ENCODE results near the gene TANGO2. TPM values are rescaled to one million over a fixed set of nuclear protein-coding genes. Genes with fewer than 3 reads are reported as not detected.

The TANGO2 gene
- total RNA-seq, 1 donor = 43.8 TPM

- Histone ChIP-seq H3K4me3 (ENCODE audit: insufficient read depth, low read length) (no peak overlapping the region), H3K4me2 (ENCODE audit: insufficient read depth, low read length) (no peak overlapping the region), H3K79me2 (ENCODE audit: insufficient read depth, low read length) (peaks cover 78% of the 10 kb centered on the region), H3K27me3 (ENCODE audit: insufficient read depth, low read length) (no peaks in the 10 kb centered on the region), H3K36me3 (ENCODE audit: insufficient read depth, low read length) (peaks cover 28% of the 10 kb centered on the region), H4K20me1 (ENCODE audit: insufficient read depth, low read length) (peaks cover 53% of the 10 kb centered on the region), H3K27ac (ENCODE audit: low read depth, low read length) (peak overlapping the region; percentile 5), H3K9me3 (ENCODE audit: low read depth, low read length) (no peaks in the 10 kb centered on the region), H3K4me1 (ENCODE audit: insufficient read depth, low read length) (peaks cover 18% of the 10 kb centered on the region), H2AFZ (ENCODE audit: low read length) (no peak overlapping the region)
- TF ChIP-seq, protein P1, sequence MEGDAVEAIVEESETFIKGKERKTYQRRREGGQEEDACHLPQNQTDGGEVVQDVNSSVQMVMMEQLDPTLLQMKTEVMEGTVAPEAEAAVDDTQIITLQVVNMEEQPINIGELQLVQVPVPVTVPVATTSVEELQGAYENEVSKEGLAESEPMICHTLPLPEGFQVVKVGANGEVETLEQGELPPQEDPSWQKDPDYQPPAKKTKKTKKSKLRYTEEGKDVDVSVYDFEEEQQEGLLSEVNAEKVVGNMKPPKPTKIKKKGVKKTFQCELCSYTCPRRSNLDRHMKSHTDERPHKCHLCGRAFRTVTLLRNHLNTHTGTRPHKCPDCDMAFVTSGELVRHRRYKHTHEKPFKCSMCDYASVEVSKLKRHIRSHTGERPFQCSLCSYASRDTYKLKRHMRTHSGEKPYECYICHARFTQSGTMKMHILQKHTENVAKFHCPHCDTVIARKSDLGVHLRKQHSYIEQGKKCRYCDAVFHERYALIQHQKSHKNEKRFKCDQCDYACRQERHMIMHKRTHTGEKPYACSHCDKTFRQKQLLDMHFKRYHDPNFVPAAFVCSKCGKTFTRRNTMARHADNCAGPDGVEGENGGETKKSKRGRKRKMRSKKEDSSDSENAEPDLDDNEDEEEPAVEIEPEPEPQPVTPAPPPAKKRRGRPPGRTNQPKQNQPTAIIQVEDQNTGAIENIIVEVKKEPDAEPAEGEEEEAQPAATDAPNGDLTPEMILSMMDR (IDR thresholded peaks at IDR 0.05; ENCODE audit: extremely low read depth, low read depth, low read length) = no peak
- peak; percentile 65 for DNase-seq (ENCODE audit: insufficient read length, low spot score, missing footprints)
Observed at GRCh38 chr22:20083157-20083890, 62.4 kb downstream of the TANGO2 start.

DNA sequence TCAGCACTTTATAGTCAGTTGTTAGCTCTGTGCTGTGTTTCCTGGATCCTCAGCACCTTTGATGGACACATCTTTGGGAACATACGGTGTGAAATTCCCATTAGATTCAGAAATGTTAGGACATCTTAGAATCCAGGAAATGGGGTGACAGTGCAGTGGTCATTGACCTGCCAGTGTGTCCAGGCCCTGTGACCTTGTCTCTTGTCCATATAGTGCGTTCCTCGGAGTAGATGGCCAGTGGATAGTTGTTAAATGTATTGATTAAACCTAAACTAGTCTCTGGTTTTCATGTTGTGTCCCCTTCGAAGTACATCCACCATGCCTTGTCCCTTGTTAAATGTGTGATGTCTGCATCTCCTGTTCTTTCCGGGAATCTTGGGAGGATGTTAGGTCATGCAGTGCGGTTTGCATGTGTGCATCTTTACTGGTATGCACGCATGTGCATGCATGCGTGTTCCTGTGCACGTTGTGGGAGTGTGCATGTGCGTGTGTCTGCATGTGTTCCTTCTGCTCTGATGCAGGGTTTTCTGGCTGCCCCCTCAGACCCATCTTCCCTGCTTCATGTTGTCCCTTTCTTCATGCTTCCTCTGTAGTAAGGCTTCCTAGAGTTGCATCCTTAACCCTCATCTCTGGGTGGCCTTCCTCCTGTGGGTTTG, 63.1 kb downstream of the TANGO2 start:
- peaks cover 53% of the 10 kb centered on the region for H4K20me1 ChIP-seq (ENCODE audit: insufficient read depth, low read length)
- H2AFZ ChIP-seq (ENCODE audit: low read length) = no peak overlapping the region
- no peaks in the 10 kb centered on the region for H3K9me3 ChIP-seq (ENCODE audit: low read depth, low read length)
- H3K36me3 ChIP-seq (ENCODE audit: insufficient read depth, low read length) = peaks cover 35% of the 10 kb centered on the region
- peaks cover 18% of the 10 kb centered on the region for H3K4me1 ChIP-seq (ENCODE audit: insufficient read depth, low read length)
- no peaks in the 10 kb centered on the region for H3K27me3 ChIP-seq (ENCODE audit: insufficient read depth, low read length)
- TF ChIP-seq, protein P1 (IDR thresholded peaks at IDR 0.05; ENCODE audit: extremely low read depth, low read depth, low read length) = no peak
- H3K27ac ChIP-seq (ENCODE audit: low read depth, low read length) = no peak overlapping the region
- no peak overlapping the region for H3K4me3 ChIP-seq (ENCODE audit: insufficient read depth, low read length)
- H3K4me2 ChIP-seq (ENCODE audit: insufficient read depth, low read length) = peak overlapping the region; percentile 8
- H3K79me2 ChIP-seq (ENCODE audit: insufficient read depth, low read length) = peaks cover 85% of the 10 kb centered on the region
- peak; percentile 15 for DNase-seq (ENCODE audit: insufficient read length, low spot score, missing footprints)

DNA sequence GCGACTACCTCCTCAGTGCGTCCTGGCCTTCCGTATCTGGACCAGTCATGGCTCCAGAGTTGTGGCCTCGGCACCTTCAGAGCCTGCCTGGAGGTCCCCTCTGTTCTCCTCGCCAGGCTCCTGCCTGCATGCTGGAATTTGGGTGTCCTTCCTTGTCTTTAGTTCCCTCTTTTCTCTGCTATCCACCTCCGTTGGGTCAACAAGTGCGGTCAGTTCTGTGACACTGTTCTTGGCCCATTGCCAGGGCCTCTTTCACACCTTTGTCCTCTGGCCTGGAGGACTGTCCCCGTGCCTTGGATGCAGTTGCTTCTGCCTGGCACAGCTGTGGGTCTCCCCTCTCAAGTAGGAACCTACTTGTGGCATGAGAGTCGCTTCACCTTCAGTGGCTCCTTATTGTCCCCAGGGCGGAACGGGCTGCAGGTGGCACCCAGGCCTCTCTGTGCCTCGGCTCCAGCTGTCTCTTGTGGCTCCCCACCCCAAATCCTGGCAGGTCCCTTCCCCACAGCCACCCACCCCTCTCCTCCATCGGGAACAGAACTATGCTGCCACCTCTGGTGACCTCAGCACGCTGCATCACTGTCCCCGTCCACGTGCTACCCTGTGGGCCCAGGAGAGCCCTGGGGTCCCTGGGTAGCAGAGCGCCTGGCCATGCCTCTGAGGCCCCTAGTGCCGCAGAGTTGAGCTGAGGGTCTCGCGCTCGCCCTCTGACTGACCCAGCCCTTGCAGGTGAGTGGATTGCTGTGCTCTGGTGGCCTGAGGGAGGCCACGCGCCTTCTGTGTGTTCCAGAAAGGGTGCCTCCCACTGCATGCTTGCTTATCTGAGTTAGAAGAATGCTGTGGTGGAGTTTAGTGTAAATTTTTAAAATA, 63.9 kb downstream of the TANGO2 start:
- peaks cover 43% of the 10 kb centered on the region for H3K36me3 ChIP-seq (ENCODE audit: insufficient read depth, low read length)
- H3K4me2 ChIP-seq (ENCODE audit: insufficient read depth, low read length) = no peak overlapping the region
- H3K27me3 ChIP-seq (ENCODE audit: insufficient read depth, low read length) = no peaks in the 10 kb centered on the region
- TF ChIP-seq, protein P1 (IDR thresholded peaks at IDR 0.05; ENCODE audit: extremely low read depth, low read depth, low read length) = peak; percentile 31
- H3K4me3 ChIP-seq (ENCODE audit: insufficient read depth, low read length) = no peak overlapping the region
- no peak overlapping the region for H2AFZ ChIP-seq (ENCODE audit: low read length)
- peaks cover 53% of the 10 kb centered on the region for H4K20me1 ChIP-seq (ENCODE audit: insufficient read depth, low read length)
- peaks cover 18% of the 10 kb centered on the region for H3K4me1 ChIP-seq (ENCODE audit: insufficient read depth, low read length)
- no peaks in the 10 kb centered on the region for H3K9me3 ChIP-seq (ENCODE audit: low read depth, low read length)
- peaks cover 91% of the 10 kb centered on the region for H3K79me2 ChIP-seq (ENCODE audit: insufficient read depth, low read length)
- peak; percentile 82 for DNase-seq (ENCODE audit: insufficient read length, low spot score, missing footprints)
- peak overlapping the region; percentile 4 for H3K27ac ChIP-seq (ENCODE audit: low read depth, low read length)

Data from osteoblast (primary cell).